ENCODE results near the gene POLE2. TPM values are rescaled to one million over a fixed set of nuclear protein-coding genes. Genes with fewer than 3 reads are reported as not detected.
A peak's percentile ranks its signal among the peaks of the same experiment; 100 is the strongest.

Gene POLE2
- total and polyA plus RNA-seq, 2 of the 13 experiments (the other 11 are each of a cell fraction or from before 2014, with no cell fraction given) = 16.6 to 37.0 TPM

- 0 out of 2 replicates have a peak, but pooled peaks have one; percentile 5 for TF ChIP-seq FOSL1 (CRISPR knock-in tag; IDR thresholded peaks at IDR 0.05; ENCODE audit: borderline replicate concordance)
- peak; percentile 70 for TF ChIP-seq CREB1 (IDR thresholded peaks at IDR 0.05)
- TF ChIP-seq CREB1 (CRISPR knock-in tag; IDR thresholded peaks at IDR 0.05) = peak; percentile 78
- peak; percentile 1; the same call in 1 of the 2 replicates for TF ChIP-seq ZNF609 (CRISPR knock-in tag; IDR thresholded peaks at IDR 0.05; ENCODE audit: borderline replicate concordance)
- peak; percentile 26; the same call in 1 of the 2 replicates for TF ChIP-seq ZNF792 (CRISPR knock-in tag; IDR thresholded peaks at IDR 0.05)
- TF ChIP-seq, protein P1, sequence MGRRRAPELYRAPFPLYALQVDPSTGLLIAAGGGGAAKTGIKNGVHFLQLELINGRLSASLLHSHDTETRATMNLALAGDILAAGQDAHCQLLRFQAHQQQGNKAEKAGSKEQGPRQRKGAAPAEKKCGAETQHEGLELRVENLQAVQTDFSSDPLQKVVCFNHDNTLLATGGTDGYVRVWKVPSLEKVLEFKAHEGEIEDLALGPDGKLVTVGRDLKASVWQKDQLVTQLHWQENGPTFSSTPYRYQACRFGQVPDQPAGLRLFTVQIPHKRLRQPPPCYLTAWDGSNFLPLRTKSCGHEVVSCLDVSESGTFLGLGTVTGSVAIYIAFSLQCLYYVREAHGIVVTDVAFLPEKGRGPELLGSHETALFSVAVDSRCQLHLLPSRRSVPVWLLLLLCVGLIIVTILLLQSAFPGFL (CRISPR knock-in tag; IDR thresholded peaks at IDR 0.05) = no peak; the same call in 1 of the 2 replicates
- peak; percentile 74 for TF ChIP-seq GATA4 (IDR thresholded peaks at IDR 0.05; ENCODE audit: borderline replicate concordance, low read depth)
- TF ChIP-seq ZNF552 (CRISPR knock-in tag; IDR thresholded peaks at IDR 0.05; ENCODE audit: borderline replicate concordance) = no peak; the same call in 1 of the 2 replicates
- 0 out of 2 replicates have a peak, but pooled peaks have one; percentile 17 for TF ChIP-seq KLF13 (CRISPR knock-in tag; IDR thresholded peaks at IDR 0.05)
- TF ChIP-seq SPEN (CRISPR knock-in tag; IDR thresholded peaks at IDR 0.05; ENCODE audit: low read depth) = peak; percentile 56
- peak; percentile 69; the same call in 1 of the 2 replicates for TF ChIP-seq ZNF546 (CRISPR knock-in tag; conservative IDR thresholded peaks at IDR 0.05)
- TF ChIP-seq BORCS8-MEF2B (CRISPR knock-in tag; IDR thresholded peaks at IDR 0.05) = peak; percentile 85
- TF ChIP-seq, protein P2, sequence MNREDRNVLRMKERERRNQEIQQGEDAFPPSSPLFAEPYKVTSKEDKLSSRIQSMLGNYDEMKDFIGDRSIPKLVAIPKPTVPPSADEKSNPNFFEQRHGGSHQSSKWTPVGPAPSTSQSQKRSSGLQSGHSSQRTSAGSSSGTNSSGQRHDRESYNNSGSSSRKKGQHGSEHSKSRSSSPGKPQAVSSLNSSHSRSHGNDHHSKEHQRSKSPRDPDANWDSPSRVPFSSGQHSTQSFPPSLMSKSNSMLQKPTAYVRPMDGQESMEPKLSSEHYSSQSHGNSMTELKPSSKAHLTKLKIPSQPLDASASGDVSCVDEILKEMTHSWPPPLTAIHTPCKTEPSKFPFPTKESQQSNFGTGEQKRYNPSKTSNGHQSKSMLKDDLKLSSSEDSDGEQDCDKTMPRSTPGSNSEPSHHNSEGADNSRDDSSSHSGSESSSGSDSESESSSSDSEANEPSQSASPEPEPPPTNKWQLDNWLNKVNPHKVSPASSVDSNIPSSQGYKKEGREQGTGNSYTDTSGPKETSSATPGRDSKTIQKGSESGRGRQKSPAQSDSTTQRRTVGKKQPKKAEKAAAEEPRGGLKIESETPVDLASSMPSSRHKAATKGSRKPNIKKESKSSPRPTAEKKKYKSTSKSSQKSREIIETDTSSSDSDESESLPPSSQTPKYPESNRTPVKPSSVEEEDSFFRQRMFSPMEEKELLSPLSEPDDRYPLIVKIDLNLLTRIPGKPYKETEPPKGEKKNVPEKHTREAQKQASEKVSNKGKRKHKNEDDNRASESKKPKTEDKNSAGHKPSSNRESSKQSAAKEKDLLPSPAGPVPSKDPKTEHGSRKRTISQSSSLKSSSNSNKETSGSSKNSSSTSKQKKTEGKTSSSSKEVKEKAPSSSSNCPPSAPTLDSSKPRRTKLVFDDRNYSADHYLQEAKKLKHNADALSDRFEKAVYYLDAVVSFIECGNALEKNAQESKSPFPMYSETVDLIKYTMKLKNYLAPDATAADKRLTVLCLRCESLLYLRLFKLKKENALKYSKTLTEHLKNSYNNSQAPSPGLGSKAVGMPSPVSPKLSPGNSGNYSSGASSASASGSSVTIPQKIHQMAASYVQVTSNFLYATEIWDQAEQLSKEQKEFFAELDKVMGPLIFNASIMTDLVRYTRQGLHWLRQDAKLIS (CRISPR knock-in tag; IDR thresholded peaks at IDR 0.05) = 0 out of 2 replicates have a peak, but pooled peaks have one; percentile 64
- TF ChIP-seq SP2 (CRISPR knock-in tag; IDR thresholded peaks at IDR 0.05) = peak; percentile 98
- TF ChIP-seq ZNF333 (CRISPR knock-in tag; IDR thresholded peaks at IDR 0.05; ENCODE audit: borderline replicate concordance) = no peak
- peak; percentile 59; the same call in 1 of the 2 replicates for TF ChIP-seq KLF12 (CRISPR knock-in tag; IDR thresholded peaks at IDR 0.05; ENCODE audit: borderline replicate concordance)
- peak; percentile 71 for TF ChIP-seq PHF20 (CRISPR knock-in tag; IDR thresholded peaks at IDR 0.05)
- peak; percentile 78; the same call in 1 of the 2 replicates for TF ChIP-seq ZNF234 (CRISPR knock-in tag; conservative IDR thresholded peaks at IDR 0.05)
- TF ChIP-seq MAX (IDR thresholded peaks at IDR 0.05) = peak; percentile 61
Observed at GRCh38 chr14:49620182-49621113, 67.6 kb downstream of the POLE2 start, which contains the start of the genes MGAT2 and RPL36AL (continued).
